NAMALWA (cell line): Measurements from ENCODE around the gene LAMB2.

Experiments used
- DNase-seq: peaks from one replicate; pipeline ENCODE4 v3.0.0-alpha.2; 2015; ENCODE audit warnings: low spot score

The LAMB2 gene

DNA sequence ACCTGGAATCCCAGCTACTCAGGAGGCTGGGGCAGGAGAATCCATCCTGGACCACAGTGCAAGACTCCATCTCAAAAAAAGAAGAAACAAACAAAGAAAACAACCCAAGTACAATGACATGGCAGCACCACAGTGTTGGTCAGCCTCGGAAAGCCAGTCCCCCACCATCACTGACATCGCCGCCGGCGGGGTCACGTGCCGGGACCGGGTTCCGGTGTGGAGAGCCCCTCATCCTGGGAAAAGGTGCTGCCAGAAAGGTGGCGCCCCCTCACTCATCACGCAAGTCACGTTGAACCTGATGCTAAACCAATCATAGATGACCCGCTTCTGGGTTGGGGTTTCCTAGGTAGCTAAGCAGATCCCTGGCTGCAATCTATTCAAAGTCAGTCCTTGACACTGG is 56.7 kb downstream of the LAMB2 start:
- DNase-seq, result no peak
